Nephron progenitor cell (in vitro differentiated cells): ENCODE measurements around the gene PPP1R1A.
A peak's percentile ranks its signal among the peaks of the same experiment; 100 is the strongest.

Experiments
- DNase-seq: peaks from one replicate; pipeline ENCODE4 v3.0.0; 2021
- H3K27ac Mint-ChIP-seq: 2 replicates; pipeline ENCODE4 v1.8.0; 2021; ENCODE audit warnings: mild to moderate bottlenecking, moderate library complexity, mixed read lengths
- H3K27me3 Mint-ChIP-seq: 2 replicates; pipeline ENCODE4 v1.8.0; 2021; ENCODE audit warnings: mild to moderate bottlenecking, low read depth, mixed read lengths; ENCODE audit not compliant: poor library complexity
- H3K36me3 Mint-ChIP-seq: 2 replicates; pipeline ENCODE4 v1.8.0; 2021; ENCODE audit warnings: low read depth, mixed read lengths
- H3K4me1 Mint-ChIP-seq: 2 replicates; pipeline ENCODE4 v1.8.0; 2021; ENCODE audit warnings: mixed read lengths
- H3K4me3 Mint-ChIP-seq: 2 replicates; pipeline ENCODE4 v1.8.0; 2021; ENCODE audit warnings: mild to moderate bottlenecking, moderate library complexity, mixed read lengths
- H3K9me3 Mint-ChIP-seq: 2 replicates; pipeline ENCODE4 v1.8.0; 2021; ENCODE audit warnings: mild to moderate bottlenecking, moderate library complexity, mixed read lengths
- CTCF ChIP-seq: fragments of 200-600 bp; sonication (generic); IDR thresholded peaks from 2 replicates; pipeline ENCODE4 v1.5.0; 2021; ENCODE audit warnings: antibody characterized with exemption

The PPP1R1A gene, protein sequence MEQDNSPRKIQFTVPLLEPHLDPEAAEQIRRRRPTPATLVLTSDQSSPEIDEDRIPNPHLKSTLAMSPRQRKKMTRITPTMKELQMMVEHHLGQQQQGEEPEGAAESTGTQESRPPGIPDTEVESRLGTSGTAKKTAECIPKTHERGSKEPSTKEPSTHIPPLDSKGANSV

DNA sequence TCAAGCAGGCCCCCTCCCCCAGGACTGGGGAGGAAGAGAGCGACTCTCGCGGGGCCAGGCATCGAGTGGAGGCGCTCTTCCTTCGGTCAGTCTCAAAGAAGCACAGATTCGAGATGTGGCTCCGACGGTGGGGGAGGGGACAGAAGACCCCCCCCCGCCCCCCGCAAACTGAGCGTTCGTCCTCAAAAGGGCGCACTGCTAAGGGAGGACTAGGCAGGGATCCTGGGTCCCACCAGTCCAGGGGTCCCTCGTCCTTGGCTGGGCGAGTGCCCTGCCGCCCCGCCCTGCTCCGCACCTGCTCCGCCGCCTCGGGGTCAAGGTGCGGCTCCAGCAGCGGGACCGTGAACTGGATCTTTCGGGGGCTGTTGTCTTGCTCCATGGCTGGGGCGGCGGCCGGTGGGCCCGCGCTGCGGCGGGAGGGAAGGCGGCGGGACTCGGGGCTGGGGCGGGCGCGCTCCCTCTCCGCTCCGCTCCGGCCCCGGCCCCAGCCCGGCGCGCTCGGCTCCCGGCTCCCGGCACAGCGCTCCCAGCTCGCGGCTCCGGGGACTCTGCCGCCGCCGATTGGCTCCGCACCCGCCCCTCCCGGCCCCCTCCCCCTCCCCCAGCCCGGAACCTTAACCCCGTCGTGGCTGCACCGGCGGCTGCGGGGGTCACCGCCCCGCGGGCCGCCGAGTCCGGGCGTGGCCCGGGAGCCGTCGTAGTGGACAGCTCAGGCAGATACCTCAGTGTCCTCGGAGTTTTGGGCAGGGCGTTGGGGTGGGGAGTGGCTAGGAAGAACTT, at the start of gene PPP1R1A:
TSS of gene PPP1R1A (minus strand) at position 550 of the 780 bp plus-strand sequence. CDS start at position 379, 171 bp downstream.
- peak; percentile 71 for DNase-seq
- Mint-ChIP-seq H3K4me1 (peaks cover 73% of the 10 kb centered on the region), H3K27me3 (peaks cover 65% of the 10 kb centered on the region)

DNA sequence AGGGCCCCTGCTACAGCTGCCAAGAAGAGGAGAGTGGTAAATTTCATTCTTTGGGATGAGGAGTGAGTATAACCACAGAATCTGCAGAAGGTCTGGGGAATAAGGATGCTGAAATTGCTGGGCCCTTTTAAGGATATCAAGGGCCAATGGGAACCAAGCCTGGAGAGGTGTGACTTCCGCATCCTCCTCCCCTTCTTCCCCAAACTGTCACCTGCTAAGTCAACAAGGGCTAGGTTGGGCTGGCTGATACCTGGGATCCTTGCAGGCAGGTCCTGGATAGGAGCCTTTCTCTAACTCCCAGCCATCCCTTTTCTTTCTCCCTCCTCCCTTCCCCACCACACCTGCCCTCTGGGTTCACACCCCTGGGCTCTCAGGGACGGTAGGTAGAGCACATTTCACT, 46.3 kb upstream of the PPP1R1A start, which contains the start of gene LACRT:
TSS of gene LACRT (minus strand) at position 101 of the 400 bp plus-strand sequence. CDS start at position 47, 54 bp downstream.
- Mint-ChIP-seq H3K27me3 (peaks cover 42% of the 10 kb centered on the region), H3K27ac (no peak within 1 kb of the TSS), H3K4me1 (no peaks in the 10 kb centered on the region), H3K36me3 (no peaks in the 10 kb centered on the region), H3K9me3 (peaks cover 10% of the 10 kb centered on the region), H3K4me3 (no peak within 1 kb of the TSS)
- no peak for DNase-seq
- no peak for TF ChIP-seq CTCF

More for the DNA sequence above, at the start of gene PPP1R1A:
- no peak for TF ChIP-seq CTCF
- H3K4me3 Mint-ChIP-seq, result peak within 1 kb of the TSS; percentile 75
- no peaks in the 10 kb centered on the region for H3K9me3 Mint-ChIP-seq
- H3K27ac Mint-ChIP-seq, result no peak within 1 kb of the TSS
- no peaks in the 10 kb centered on the region for H3K36me3 Mint-ChIP-seq

- Mint-ChIP-seq H3K4me3 (no peak overlapping the region), H3K27ac (no peak overlapping the region), H3K27me3 (peaks cover 49% of the 10 kb centered on the region), H3K4me1 (no peaks in the 10 kb centered on the region), H3K9me3 (peaks cover 19% of the 10 kb centered on the region), H3K36me3 (no peaks in the 10 kb centered on the region)
- TF ChIP-seq CTCF, result no peak
- DNase-seq, result no peak
These were observed 43.7 kb upstream of the PPP1R1A start for GRCh38 chr12:54631988-54632728.

DNA sequence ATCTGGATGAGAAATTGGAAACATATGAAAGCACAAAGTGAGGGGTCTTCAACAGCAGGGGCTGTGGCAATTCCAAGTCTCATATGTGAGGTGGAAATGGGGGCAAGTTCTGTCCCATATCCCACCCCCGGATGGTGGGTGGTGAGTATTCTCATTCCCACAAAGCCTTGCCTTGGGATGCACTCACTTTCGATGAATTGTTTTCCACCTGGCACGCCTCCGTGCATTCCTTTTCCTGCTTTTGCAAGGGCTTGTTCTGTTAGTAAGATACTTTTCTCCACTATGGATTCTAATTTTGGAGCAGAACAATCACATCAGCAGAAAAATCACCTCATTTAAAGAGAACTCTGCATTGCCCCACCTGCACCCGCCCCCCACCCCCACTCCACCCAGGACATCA, 43.1 kb upstream of the PPP1R1A start:
- Mint-ChIP-seq H3K9me3 (peaks cover 25% of the 10 kb centered on the region), H3K4me3 (no peak overlapping the region), H3K27me3 (peaks cover 53% of the 10 kb centered on the region)

DNA sequence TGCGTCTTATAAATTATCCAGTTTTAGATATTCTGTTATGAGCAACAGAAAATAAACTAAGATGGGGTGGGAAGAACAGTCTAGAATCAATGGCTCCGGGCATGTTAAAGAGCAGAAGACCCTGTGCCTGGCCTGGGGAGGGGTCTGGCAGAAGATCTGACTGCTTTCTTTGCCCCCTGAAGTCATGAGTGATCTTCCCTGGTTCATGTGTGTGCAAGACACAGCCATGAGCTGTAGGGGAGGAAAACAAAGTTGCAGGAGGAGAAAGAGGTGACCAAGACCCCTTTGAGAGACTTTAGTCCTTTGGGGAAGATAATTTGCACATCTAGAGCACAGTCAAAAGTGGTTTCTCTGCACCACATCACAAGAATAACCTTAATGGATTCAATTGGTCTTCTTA, 41.5 kb upstream of the PPP1R1A start:
- Mint-ChIP-seq H3K36me3 (no peaks in the 10 kb centered on the region), H3K27ac (no peak overlapping the region), H3K27me3 (peaks cover 50% of the 10 kb centered on the region), H3K4me3 (no peak overlapping the region), H3K9me3 (peaks cover 29% of the 10 kb centered on the region), H3K4me1 (no peaks in the 10 kb centered on the region)
- DNase-seq, result no peak
- TF ChIP-seq CTCF, result no peak

More for the DNA sequence above, 43.1 kb upstream of the PPP1R1A start:
- DNase-seq, result no peak
- no peaks in the 10 kb centered on the region for H3K4me1 Mint-ChIP-seq
- TF ChIP-seq CTCF, result no peak
- H3K27ac Mint-ChIP-seq, result no peak overlapping the region
- no peaks in the 10 kb centered on the region for H3K36me3 Mint-ChIP-seq
